Uterus (tissue), 4 donors: ENCODE data around the gene MOSPD2. TPM values are rescaled to one million over a fixed set of nuclear protein-coding genes. Genes with fewer than 3 reads are reported as not detected.

ENCODE experiments used
- DNase-seq, 2 donors: peaks; one replicate each; pipeline ENCODE4 v3.0.0-alpha.2; 2019 to 2020
- H3K27ac ChIP-seq, 2 donors: fragments of 200-600 bp; sonication (generic); 1 replicate in 1 of 2; 2 replicates in 1 of 2; pipeline ENCODE4 v1.5.1; 2016 to 2018
- H3K27me3 ChIP-seq, 2 donors: fragments of 200-600 bp; sonication (generic); one replicate each; pipeline ENCODE4 v1.5.1; 2018 to 2019; ENCODE audit warnings: control low read depth in 1 of 2
- H3K36me3 ChIP-seq, 2 donors: fragments of 200-600 bp; sonication (generic); one replicate each; pipeline ENCODE4 v1.5.1; 2019; ENCODE audit warnings: control low read depth in 1 of 2
- H3K4me1 ChIP-seq, 2 donors: fragments of 200-600 bp; sonication (generic); one replicate each; pipeline ENCODE4 v1.5.1; 2018 to 2019; ENCODE audit warnings: control low read depth in 1 of 2
- H3K4me3 ChIP-seq, 2 donors: fragments of 200-600 bp; sonication (generic); 1 replicate in 1 of 2; 2 replicates in 1 of 2; pipeline ENCODE4 v1.5.1; 2018 to 2019; ENCODE audit warnings: mild to moderate bottlenecking in 1 of 2
- H3K9me3 ChIP-seq, 2 donors: fragments of 200-600 bp; sonication (generic); one replicate each; pipeline ENCODE4 v1.5.1; 2019; ENCODE audit warnings: control low read depth in 1 of 2
- POLR2A ChIP-seq, 2 donors: fragments of 450-650 bp; IDR thresholded peaks; one replicate each; pipeline ENCODE4 v1.6.1; 2016; ENCODE audit warnings: antibody characterized with exemption in 2 of 2, mild to moderate bottlenecking in 1 of 2, moderate library complexity in 1 of 2
- intact Hi-C: fragments of 100-400 bp; cut with DNase I; formaldehyde crosslinking; loops from one replicate; pipeline ENCODE4 v1.15.1; 2023; ENCODE audit warnings: low total_unique reads
- total RNA-seq, 4 donors: library from RNA; depleted of rRNA in 3 of 4; stranded (reverse); fragments of >200 nt in 3 of 4; gene quantifications; one replicate each; pipeline versions ENCODE4 v1.1.0 to v1.2.4, GENCODE V29; 2014 to 2023
- TF ChIP-seq, protein P1 (sequence below), 4 experiments: fragments of 200-600 bp in 2 of 4; fragments of 450-650 bp in 2 of 4; sonication (generic) in 2 of 4; IDR thresholded peaks; one replicate each; pipeline ENCODE4 v1.5.1; 2016 to 2019; ENCODE audit warnings: antibody characterized with exemption in 4 of 4, mild to moderate bottlenecking in 2 of 4, moderate library complexity in 1 of 4
- donor health status: DM: yes; HTN: yes; CAD: no.

The MOSPD2 gene
- total RNA-seq, 4 donors from 2014 or later, result 4.7 to 38.2 (median 23.4) TPM

DNA sequence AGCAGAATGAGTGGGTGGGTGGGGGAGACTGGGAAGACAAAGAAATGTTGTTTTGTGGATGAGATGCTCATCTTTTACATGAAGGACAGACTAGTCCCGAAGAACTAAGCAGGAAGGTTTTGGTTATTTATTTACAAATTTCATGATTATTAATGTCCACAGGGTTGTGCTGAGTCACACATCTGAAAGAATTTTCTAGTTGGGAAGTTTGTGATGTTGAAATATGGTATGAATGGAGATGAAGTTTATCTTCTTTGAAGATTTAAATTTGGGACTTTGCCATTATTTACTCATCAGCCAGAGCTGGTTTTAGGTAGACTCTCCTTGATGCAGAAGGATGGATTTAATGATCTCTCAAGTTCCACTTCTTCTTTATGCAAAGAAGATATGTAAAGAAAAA lies 75.5 kb downstream of the MOSPD2 start:
- no peak overlapping the region for H3K4me3 ChIP-seq
- H3K27me3 ChIP-seq, result no peaks in the 10 kb centered on the region
- no peaks in the 10 kb centered on the region for H3K36me3 ChIP-seq
- no peak overlapping the region for H3K27ac ChIP-seq
- intact Hi-C loops, result no loop called here
- H3K9me3 ChIP-seq, result no peaks in the 10 kb centered on the region
- no peak for DNase-seq
- no peaks in the 10 kb centered on the region for H3K4me1 ChIP-seq
- TF ChIP-seq, protein P1, sequence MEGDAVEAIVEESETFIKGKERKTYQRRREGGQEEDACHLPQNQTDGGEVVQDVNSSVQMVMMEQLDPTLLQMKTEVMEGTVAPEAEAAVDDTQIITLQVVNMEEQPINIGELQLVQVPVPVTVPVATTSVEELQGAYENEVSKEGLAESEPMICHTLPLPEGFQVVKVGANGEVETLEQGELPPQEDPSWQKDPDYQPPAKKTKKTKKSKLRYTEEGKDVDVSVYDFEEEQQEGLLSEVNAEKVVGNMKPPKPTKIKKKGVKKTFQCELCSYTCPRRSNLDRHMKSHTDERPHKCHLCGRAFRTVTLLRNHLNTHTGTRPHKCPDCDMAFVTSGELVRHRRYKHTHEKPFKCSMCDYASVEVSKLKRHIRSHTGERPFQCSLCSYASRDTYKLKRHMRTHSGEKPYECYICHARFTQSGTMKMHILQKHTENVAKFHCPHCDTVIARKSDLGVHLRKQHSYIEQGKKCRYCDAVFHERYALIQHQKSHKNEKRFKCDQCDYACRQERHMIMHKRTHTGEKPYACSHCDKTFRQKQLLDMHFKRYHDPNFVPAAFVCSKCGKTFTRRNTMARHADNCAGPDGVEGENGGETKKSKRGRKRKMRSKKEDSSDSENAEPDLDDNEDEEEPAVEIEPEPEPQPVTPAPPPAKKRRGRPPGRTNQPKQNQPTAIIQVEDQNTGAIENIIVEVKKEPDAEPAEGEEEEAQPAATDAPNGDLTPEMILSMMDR (IDR thresholded peaks at IDR 0.05), result no peak
- no peak for TF ChIP-seq POLR2A (IDR thresholded peaks at IDR 0.05)

DNA sequence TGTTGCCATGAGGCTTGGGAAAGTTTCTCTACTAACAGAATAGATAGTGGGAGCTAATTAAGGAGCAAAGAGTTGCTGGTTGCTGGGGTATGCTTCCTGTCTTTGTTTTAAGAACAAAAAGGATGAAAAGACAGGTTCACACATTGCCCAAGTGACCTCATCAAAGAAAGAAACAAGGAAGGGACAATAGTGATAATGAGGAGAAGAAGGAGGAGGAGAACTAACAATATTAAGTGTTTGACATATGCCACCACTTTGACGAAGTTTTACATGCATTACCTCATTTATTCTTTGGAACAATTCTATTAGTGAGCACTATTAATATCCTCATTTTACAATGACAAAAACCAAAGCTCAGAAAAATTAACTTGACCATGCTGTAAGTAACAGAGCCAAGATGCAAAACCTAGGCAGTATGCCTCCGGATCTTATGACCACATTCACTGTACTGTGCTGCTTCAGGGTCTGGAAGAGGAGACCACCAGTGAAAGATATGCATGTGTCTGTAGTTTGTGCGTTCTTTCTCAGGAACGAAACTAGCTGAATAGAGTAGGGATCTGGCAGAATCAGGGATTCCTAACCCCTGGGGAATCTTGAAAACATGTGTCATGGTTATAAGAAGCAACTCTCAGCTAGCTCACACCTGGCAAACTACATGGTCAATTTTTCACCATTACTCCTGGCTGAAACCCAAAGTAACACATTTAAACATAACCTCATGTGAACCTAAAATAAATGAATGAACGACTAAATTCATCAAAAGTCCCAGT lies 83.8 kb downstream of the MOSPD2 start:
- Histone ChIP-seq H3K4me3 (no peak overlapping the region), H3K36me3 (no peaks in the 10 kb centered on the region), H3K27ac (no peak overlapping the region), H3K27me3 (no peaks in the 10 kb centered on the region), H3K4me1 (no peaks in the 10 kb centered on the region), H3K9me3 (no peaks in the 10 kb centered on the region)
- TF ChIP-seq, protein P1 (IDR thresholded peaks at IDR 0.05), result no peak
- TF ChIP-seq POLR2A (IDR thresholded peaks at IDR 0.05), result no peak
- DNase-seq, result no peak
- intact Hi-C loops, result no loop called here

DNA sequence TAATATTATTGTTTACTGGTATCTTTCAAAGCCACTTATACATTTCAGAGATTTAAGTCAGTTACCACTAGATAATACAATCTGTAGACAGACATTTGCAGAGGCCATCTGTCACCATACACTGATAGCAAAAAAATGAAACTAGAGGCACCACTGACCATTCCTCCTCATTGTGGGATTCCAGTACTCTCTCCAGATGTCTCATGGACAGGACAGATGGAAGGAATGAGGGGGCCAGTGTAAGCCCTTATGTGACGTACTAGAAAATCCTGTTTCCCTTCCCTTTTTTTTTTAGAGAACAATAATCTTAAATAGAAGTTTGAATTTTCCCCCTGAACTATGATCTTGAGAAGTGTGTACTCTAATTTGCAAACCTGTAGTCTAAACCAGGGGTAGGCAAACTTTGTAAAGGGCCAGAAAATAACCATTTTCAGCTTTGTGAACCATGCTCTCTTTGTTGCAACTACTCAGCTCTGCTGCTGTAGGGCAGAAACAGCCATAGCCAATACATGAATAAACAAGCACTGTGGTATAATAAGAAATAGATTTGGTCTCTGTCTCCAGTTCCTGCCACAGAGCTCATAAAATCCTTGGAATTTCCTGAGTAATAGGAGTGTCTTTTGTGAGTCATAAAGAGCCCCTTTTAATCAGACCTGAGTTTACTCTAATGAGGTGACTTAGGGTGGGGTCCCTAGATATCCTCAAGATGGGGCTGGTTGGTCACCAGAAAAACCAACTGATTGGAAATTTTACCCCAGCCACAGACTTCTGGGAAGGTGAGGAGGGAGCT lies 90.4 kb downstream of the MOSPD2 start:
- DNase-seq, result no peak
- H3K27ac ChIP-seq, result no peak overlapping the region
- no peaks in the 10 kb centered on the region for H3K4me1 ChIP-seq
- no peak overlapping the region for H3K4me3 ChIP-seq
- H3K36me3 ChIP-seq, result no peaks in the 10 kb centered on the region
- TF ChIP-seq POLR2A (IDR thresholded peaks at IDR 0.05), result no peak
- TF ChIP-seq, protein P1 (IDR thresholded peaks at IDR 0.05), result no peak
- no peaks in the 10 kb centered on the region for H3K27me3 ChIP-seq
- intact Hi-C loops, result no loop called here
- no peaks in the 10 kb centered on the region for H3K9me3 ChIP-seq

DNA sequence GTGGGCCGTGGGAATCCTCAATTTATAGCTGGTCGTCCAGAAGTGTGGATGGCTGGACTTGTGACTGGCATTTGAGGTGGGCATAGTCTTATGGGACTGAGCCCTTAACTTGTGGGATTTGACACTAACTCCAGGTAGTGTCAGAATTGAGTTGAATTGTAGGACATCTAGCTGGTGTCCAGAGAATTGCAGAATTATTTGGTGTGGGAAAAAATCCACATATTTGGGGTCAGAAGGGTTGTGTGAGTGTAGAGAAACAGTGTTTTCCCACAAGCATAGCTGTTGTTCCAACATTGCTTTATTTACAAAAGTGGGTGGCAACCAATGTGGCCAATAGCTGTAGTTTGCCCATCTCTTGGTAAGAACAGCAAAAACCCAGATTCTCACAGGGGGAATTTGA lies 91.3 kb downstream of the MOSPD2 start:
- Histone ChIP-seq H3K4me1 (no peaks in the 10 kb centered on the region), H3K36me3 (no peaks in the 10 kb centered on the region), H3K4me3 (no peak overlapping the region), H3K27me3 (no peaks in the 10 kb centered on the region), H3K9me3 (no peaks in the 10 kb centered on the region), H3K27ac (no peak overlapping the region)
- DNase-seq, result no peak
- no peak for TF ChIP-seq POLR2A (IDR thresholded peaks at IDR 0.05)
- TF ChIP-seq, protein P1 (IDR thresholded peaks at IDR 0.05), result no peak
- intact Hi-C loops, result no loop called here

Other genes starting within 250 kb of the MOSPD2 start
- gene FANCB, start 352 bp upstream of the MOSPD2 start, total RNA-seq, result 10 to 100 TPM in 1 of 4 donors, 1 to 10 TPM in 2, under 1 TPM in 1; 0.51 to 15.1 (median 3.2) TPM